ENCODE data around the gene SAP30L. TPM values are rescaled to one million over a fixed set of nuclear protein-coding genes. Genes with fewer than 3 reads are reported as not detected.
A peak's percentile ranks its signal among the peaks of the same experiment; 100 is the strongest.

SAP30L gene
- total RNA-seq, 2 donors from 2014 or later: 42.5 to 45.3 TPM

GRCh38 chr5:154459015-154459414 is 13.2 kb downstream of the SAP30L start:
- ATAC-seq (replicated peaks in 1 of 2) (no peak), DNase-seq (no peak)
- H3K36me3 Mint-ChIP-seq (ENCODE audit: insufficient read depth in 2 of 2): peaks cover 2 to 13% of the 10 kb centered on the region in 2 donors
- H3K9me3 Mint-ChIP-seq: no peaks in the 10 kb centered on the region
- H3K27me3 Mint-ChIP-seq (ENCODE audit: low read depth): no peaks in the 10 kb centered on the region
- H3K4me3 Mint-ChIP-seq: no peak overlapping the region
- no peak overlapping the region for H3K27ac Mint-ChIP-seq
- H3K4me1 Mint-ChIP-seq (ENCODE audit: low read depth): peaks cover 5% of the 10 kb centered on the region

DNA sequence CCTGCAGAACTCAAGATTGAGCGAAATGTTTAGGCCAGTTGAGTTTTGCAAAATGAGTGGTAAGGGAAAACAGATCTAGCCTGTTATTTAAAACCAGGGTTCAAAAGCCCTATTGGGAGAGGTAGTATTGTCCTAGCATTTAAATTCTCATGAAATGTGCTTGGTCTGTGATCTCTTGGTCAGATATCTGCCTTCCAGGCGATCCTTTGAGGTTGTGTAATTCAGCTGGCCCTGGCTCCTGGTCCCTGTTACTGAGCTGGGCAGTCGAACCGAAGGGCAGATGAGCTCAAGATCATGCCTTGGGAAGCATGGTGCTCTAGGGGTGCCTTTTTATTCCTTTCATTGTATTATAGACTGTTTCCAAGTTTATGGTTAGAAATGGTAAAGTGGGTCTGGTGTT is 14.4 kb downstream of the SAP30L start:
- H3K27me3 Mint-ChIP-seq (ENCODE audit: low read depth): no peaks in the 10 kb centered on the region
- peaks cover 2 to 8% of the 10 kb centered on the region in 2 donors for H3K36me3 Mint-ChIP-seq (ENCODE audit: insufficient read depth in 2 of 2)
- DNase-seq: no peak
- H3K4me3 Mint-ChIP-seq: no peak overlapping the region
- H3K4me1 Mint-ChIP-seq (ENCODE audit: low read depth): peaks cover 5% of the 10 kb centered on the region
- H3K9me3 Mint-ChIP-seq: no peaks in the 10 kb centered on the region
- H3K27ac Mint-ChIP-seq: no peak overlapping the region
- no peak for ATAC-seq (replicated peaks in 1 of 2)

DNA sequence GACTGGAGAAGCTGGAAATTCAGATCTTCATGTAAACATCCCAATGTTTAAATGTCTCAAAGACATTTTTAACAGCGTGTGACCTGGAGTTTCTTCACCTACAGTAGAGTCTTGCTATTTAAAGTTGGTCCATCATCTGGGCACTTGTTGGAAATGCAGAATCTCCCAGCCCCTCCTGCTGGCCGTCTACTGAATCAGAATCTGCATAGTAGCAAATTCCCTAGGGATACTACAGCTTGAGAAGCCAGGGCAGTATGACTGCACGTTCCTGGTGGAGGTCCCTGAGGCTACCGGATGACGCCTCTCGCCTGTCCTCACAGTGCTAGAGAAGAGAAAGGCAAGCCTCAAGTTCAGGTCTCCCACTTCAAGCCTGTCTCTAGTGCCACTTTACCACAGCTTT is 15.7 kb downstream of the SAP30L start:
- H3K9me3 Mint-ChIP-seq: no peaks in the 10 kb centered on the region
- H3K4me3 Mint-ChIP-seq: no peak overlapping the region
- peaks cover 5% of the 10 kb centered on the region for H3K4me1 Mint-ChIP-seq (ENCODE audit: low read depth)
- ATAC-seq (replicated peaks in 1 of 2) (no peak), DNase-seq (no peak)
- peaks cover under 1 to 4% of the 10 kb centered on the region in 2 donors for H3K36me3 Mint-ChIP-seq (ENCODE audit: insufficient read depth in 2 of 2)
- no peaks in the 10 kb centered on the region for H3K27me3 Mint-ChIP-seq (ENCODE audit: low read depth)
- no peak overlapping the region for H3K27ac Mint-ChIP-seq

DNA sequence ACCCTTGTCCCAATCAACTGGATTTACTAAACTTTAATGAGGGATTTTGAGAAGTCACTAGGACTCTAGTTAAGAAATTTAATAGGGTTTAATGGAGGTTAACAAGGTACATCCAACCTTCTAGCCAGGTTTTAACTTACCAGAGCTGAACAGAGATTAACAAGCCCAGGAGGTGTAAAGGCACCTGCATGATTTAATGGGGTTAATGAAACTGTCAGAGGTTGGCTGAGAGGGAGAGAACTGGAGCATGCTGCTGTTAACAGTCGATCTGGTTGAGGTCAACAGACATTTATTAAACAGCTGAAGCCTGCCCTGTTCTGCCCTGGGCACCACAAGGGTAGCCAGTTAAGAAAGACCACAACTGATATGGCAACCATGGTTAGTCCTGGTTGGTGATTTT is 18.6 kb downstream of the SAP30L start:
- Mint-ChIP-seq H3K36me3 (ENCODE audit: insufficient read depth in 2 of 2) (no peaks in the 10 kb centered on the region), H3K4me3 (no peak overlapping the region), H3K27me3 (ENCODE audit: low read depth) (peaks cover 13% of the 10 kb centered on the region), H3K9me3 (no peaks in the 10 kb centered on the region), H3K4me1 (ENCODE audit: low read depth) (no peaks in the 10 kb centered on the region), H3K27ac (no peak overlapping the region)
- ATAC-seq (replicated peaks in 1 of 2) (no peak), DNase-seq (no peak)

DNA sequence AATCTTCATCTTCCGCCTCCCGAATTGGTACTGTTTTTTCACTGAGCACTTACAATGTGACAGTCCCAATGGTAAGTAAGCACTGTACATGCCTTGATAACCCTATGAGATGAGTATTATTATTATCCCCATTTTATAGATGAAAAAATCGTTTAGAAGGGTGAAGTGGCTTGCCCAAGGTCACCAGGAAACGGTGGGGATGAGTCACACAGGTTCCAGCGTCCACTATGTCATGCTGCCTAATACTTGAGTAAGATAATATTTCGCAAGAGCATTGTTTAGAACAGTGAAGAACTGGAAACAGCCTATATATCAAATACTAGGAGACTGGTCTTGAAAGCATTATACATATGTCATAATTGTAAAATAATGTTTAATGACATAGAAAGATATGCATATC is 19.4 kb downstream of the SAP30L start:
- Mint-ChIP-seq H3K27me3 (ENCODE audit: low read depth) (peaks cover 18% of the 10 kb centered on the region), H3K9me3 (no peaks in the 10 kb centered on the region), H3K4me1 (ENCODE audit: low read depth) (no peaks in the 10 kb centered on the region), H3K36me3 (ENCODE audit: insufficient read depth in 2 of 2) (no peaks in the 10 kb centered on the region), H3K27ac (no peak overlapping the region), H3K4me3 (no peak overlapping the region)
- no peak for ATAC-seq (replicated peaks in 1 of 2)
- DNase-seq: no peak

DNA sequence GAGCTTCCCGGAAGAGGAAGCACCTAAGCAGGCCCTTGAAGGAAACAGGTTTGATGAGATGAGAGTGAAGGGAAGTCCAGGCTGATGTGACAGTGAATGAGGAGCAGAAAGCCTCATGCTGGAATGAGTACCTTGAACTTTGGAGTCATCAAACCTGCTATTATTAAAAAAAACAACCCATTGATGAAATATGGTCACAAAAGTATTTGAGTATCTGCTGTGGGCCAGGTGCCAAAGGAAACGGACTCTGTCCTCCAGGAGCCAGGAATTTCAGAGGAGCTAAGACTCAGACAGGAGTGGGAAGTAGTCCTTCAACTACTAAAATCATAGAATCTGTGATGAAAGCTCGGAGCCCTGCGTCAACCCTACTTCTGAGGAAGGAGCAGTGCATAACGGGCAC is 20.4 kb downstream of the SAP30L start:
- Mint-ChIP-seq H3K27me3 (ENCODE audit: low read depth) (peaks cover 28% of the 10 kb centered on the region), H3K9me3 (no peaks in the 10 kb centered on the region), H3K4me3 (no peak overlapping the region), H3K36me3 (ENCODE audit: insufficient read depth in 2 of 2) (no peaks in the 10 kb centered on the region), H3K27ac (no peak overlapping the region), H3K4me1 (ENCODE audit: low read depth) (no peaks in the 10 kb centered on the region)
- no peak for ATAC-seq (replicated peaks in 1 of 2)
- DNase-seq: no peak

GRCh38 chr5:154466671-154467070 is 20.9 kb downstream of the SAP30L start:
- H3K27ac Mint-ChIP-seq: no peak overlapping the region
- peaks cover 33% of the 10 kb centered on the region for H3K27me3 Mint-ChIP-seq (ENCODE audit: low read depth)
- H3K9me3 Mint-ChIP-seq: no peaks in the 10 kb centered on the region
- no peaks in the 10 kb centered on the region for H3K4me1 Mint-ChIP-seq (ENCODE audit: low read depth)
- no peaks in the 10 kb centered on the region for H3K36me3 Mint-ChIP-seq (ENCODE audit: insufficient read depth in 2 of 2)
- DNase-seq (no peak), ATAC-seq (replicated peaks in 1 of 2) (no peak)
- H3K4me3 Mint-ChIP-seq: no peak overlapping the region

GRCh38 chr5:154467655-154468354 is 22.0 kb downstream of the SAP30L start:
- peak; percentile 92 to 93 for ATAC-seq (replicated peaks in 1 of 2)
- Mint-ChIP-seq H3K4me3 (no peak overlapping the region), H3K4me1 (ENCODE audit: low read depth) (no peaks in the 10 kb centered on the region), H3K9me3 (no peaks in the 10 kb centered on the region), H3K36me3 (ENCODE audit: insufficient read depth in 2 of 2) (no peaks in the 10 kb centered on the region), H3K27me3 (ENCODE audit: low read depth) (peaks cover 44% of the 10 kb centered on the region), H3K27ac (no peak overlapping the region)
- peak; percentile 79 to 85 for DNase-seq

- ATAC-seq (replicated peaks in 1 of 2): no peak
- DNase-seq: no peak
- no peak overlapping the region for H3K27ac Mint-ChIP-seq
- peaks cover 19% of the 10 kb centered on the region for H3K4me1 Mint-ChIP-seq (ENCODE audit: low read depth)
- H3K36me3 Mint-ChIP-seq (ENCODE audit: insufficient read depth in 2 of 2): no peaks in the 10 kb centered on the region
- H3K27me3 Mint-ChIP-seq (ENCODE audit: low read depth): peaks cover 68% of the 10 kb centered on the region
- no peaks in the 10 kb centered on the region for H3K9me3 Mint-ChIP-seq
- H3K4me3 Mint-ChIP-seq: no peak overlapping the region
Observed at GRCh38 chr5:154470137-154470536, 24.3 kb downstream of the SAP30L start.

DNA sequence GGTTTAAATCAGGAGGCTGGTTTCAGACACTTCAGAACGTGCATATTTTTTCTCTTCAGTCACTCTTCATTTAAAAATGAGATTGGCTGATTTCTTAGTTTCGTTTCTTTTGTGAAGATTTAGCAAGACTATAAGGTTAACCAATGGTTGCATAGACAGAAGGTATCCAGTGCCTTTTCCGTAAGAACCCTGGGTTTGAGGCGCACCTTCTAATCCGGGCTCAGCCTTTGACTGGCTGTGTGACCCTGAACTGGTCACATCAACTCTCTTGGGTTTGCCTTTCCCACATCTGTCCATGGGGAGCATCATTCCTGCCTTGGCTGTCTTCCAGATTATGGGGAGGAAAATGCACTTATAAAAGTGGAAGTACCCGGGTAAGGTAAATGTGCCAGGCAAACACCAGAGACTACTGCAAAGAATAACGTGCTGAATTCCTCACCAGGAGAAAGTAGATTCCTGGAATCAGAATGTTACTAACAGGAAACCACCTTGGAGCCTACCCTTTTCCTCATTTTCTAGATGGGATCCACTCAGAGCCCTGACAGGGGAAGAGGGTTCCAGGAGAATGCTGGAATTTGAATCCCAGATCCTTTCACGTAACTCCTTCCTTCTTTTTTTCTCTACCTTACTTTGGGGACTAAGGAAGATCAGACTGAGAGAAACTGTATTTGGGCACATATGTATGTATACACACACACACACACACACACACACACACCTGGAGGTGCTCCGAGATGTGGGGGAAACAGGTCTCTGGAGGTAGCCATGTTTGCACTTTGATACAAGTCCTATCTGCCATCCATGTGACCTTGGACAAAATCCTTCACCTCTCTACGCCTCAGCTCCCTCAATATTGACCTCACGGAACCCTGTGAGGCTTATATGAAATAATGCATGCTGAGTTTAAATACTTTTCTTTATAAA is 25.4 kb downstream of the SAP30L start:
- Mint-ChIP-seq H3K4me3 (no peak overlapping the region), H3K4me1 (ENCODE audit: low read depth) (peaks cover 28% of the 10 kb centered on the region), H3K36me3 (ENCODE audit: insufficient read depth in 2 of 2) (no peaks in the 10 kb centered on the region), H3K9me3 (no peaks in the 10 kb centered on the region), H3K27ac (no peak overlapping the region), H3K27me3 (ENCODE audit: low read depth) (peaks cover 78% of the 10 kb centered on the region)
- DNase-seq (no peak), ATAC-seq (replicated peaks in 1 of 2) (no peak)

- peak overlapping the region; percentile 36 to 54 for H3K4me3 Mint-ChIP-seq
- no peak overlapping the region for H3K27ac Mint-ChIP-seq
- no peaks in the 10 kb centered on the region for H3K9me3 Mint-ChIP-seq
- peaks cover 0 to 3% of the 10 kb centered on the region in 2 donors for H3K36me3 Mint-ChIP-seq (ENCODE audit: insufficient read depth in 2 of 2)
- ATAC-seq (replicated peaks in 1 of 2) (no peak), DNase-seq (no peak)
- peaks cover 43% of the 10 kb centered on the region for H3K4me1 Mint-ChIP-seq (ENCODE audit: low read depth)
- peaks cover 90% of the 10 kb centered on the region for H3K27me3 Mint-ChIP-seq (ENCODE audit: low read depth)
Observed at GRCh38 chr5:154472871-154473580, 27.2 kb downstream of the SAP30L start.

DNA sequence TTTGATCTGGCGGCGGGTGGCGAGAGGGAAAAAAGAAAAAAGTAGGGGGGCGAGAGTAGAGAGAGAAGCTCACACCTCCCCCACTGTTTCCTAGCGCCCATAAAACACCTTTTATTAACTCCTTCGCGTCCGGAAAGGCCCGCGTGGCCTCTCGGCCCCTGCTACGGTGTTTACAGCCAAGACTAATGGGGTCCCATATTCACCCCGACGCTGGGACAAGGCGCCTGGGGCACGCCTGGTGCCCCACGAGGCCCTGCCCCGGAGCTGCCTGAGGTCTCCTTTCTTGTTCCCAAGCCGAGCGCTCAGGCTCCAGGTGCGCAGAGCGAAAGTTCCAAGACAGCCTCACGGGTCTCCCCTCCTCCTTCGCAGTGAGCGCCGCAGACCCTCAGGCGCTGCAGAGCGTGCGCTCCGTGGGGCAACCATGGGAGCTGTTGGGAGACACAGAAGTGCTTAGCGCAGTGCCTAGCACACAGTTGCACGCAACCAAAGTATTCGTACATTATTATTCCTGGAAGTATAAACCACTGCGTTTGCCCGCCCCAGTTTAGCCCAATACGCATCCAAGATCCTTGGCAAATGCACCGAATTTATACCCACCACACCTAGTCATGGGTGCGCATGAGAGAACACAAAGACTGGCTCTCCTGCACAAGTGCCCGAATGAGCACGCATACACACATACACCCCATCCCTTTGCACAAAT is 27.9 kb downstream of the SAP30L start:
- DNase-seq (no peak), ATAC-seq (replicated peaks in 1 of 2) (peak in 1 of 2 donors; percentile 31)
- peak overlapping the region; percentile 62 to 73 for H3K4me3 Mint-ChIP-seq
- H3K27ac Mint-ChIP-seq: peak overlapping the region; percentile 19
- H3K36me3 Mint-ChIP-seq (ENCODE audit: insufficient read depth in 2 of 2): peaks cover 0 to 3% of the 10 kb centered on the region in 2 donors
- peaks cover 44% of the 10 kb centered on the region for H3K4me1 Mint-ChIP-seq (ENCODE audit: low read depth)
- H3K9me3 Mint-ChIP-seq: no peaks in the 10 kb centered on the region
- H3K27me3 Mint-ChIP-seq (ENCODE audit: low read depth): peaks cover 83% of the 10 kb centered on the region

Measured in activated T-cell treated with anti-CD3 and anti-CD28 coated beads, Interleukin-2, amount 50 U/mL, for 72 hours (primary cell).